Activated T-helper 1 cell treated with anti-CD3 and anti-CD28 coated beads, Interleukin-2, amount 50 U/mL, for 16 hours (primary cell): ENCODE measurements around the gene UGT1A8.
"Not testable (repeated sequence)": the region's sequence is repeated elsewhere in the genome, so short reads cannot be mapped to it uniquely, and the experiment has no call there.

Experiments used
- DNase-seq, 2 donors: peaks; one replicate each; pipeline ENCODE4 v3.0.0-alpha.2; 2020; ENCODE audit warnings: low read depth in 1 of 2, low spot score in 1 of 2

Gene UGT1A8

GRCh38 chr2:233617476-233617875 is at the start of gene UGT1A8:
TSS of gene UGT1A8 (plus strand) at chr2:233617633. CDS start at chr2:233617708, 75 bp downstream.
- not testable (repeated sequence) for DNase-seq

- DNase-seq = no peak
These were observed 46.4 kb upstream of the UGT1A8 start for GRCh38 chr2:233571001-233571400.

- DNase-seq = no peak
These were observed 46.0 kb upstream of the UGT1A8 start for GRCh38 chr2:233571462-233571861.

- DNase-seq = no peak
These were observed 45.0 kb upstream of the UGT1A8 start for GRCh38 chr2:233572468-233572867.

- DNase-seq = not testable (repeated sequence)
These were observed 40.1 kb upstream of the UGT1A8 start for GRCh38 chr2:233577341-233577740.

GRCh38 chr2:233583217-233583965 is 34.0 kb upstream of the UGT1A8 start:
- DNase-seq = not testable (repeated sequence)

- no peak for DNase-seq
These were observed 33.2 kb upstream of the UGT1A8 start for GRCh38 chr2:233584210-233584609.

- no peak for DNase-seq
These were observed 29.0 kb upstream of the UGT1A8 start for GRCh38 chr2:233588400-233588799.

GRCh38 chr2:233592706-233593105 is 24.7 kb upstream of the UGT1A8 start:
- DNase-seq = not testable (repeated sequence)

GRCh38 chr2:233593201-233593600 is 24.2 kb upstream of the UGT1A8 start:
- no peak for DNase-seq

GRCh38 chr2:233597522-233597921 is 19.9 kb upstream of the UGT1A8 start:
- no peak for DNase-seq

- no peak for DNase-seq
These were observed 18.5 kb upstream of the UGT1A8 start for GRCh38 chr2:233598952-233599351.

GRCh38 chr2:233600386-233600785 is 17.0 kb upstream of the UGT1A8 start:
- no peak for DNase-seq

GRCh38 chr2:233602076-233602475 is 15.4 kb upstream of the UGT1A8 start:
- DNase-seq = no peak

- DNase-seq = no peak
These were observed 13.9 kb upstream of the UGT1A8 start for GRCh38 chr2:233603520-233603919.

- no peak for DNase-seq
These were observed 12.6 kb upstream of the UGT1A8 start for GRCh38 chr2:233604826-233605225.

GRCh38 chr2:233605680-233606079 is 11.8 kb upstream of the UGT1A8 start:
- no peak for DNase-seq

GRCh38 chr2:233611284-233611683 is 6.1 kb upstream of the UGT1A8 start:
- DNase-seq = no peak

- no peak for DNase-seq
These were observed 2.8 kb downstream of the UGT1A8 start for GRCh38 chr2:233620204-233620603.

- not testable (repeated sequence) for DNase-seq
These were observed 4.4 kb downstream of the UGT1A8 start for GRCh38 chr2:233621863-233622262.

- no peak for DNase-seq
These were observed 10.0 kb downstream of the UGT1A8 start for GRCh38 chr2:233627331-233628025.

GRCh38 chr2:233636306-233636705 is 18.9 kb downstream of the UGT1A8 start, which contains the start of gene UGT1A10:
TSS of gene UGT1A10 (plus strand) at chr2:233636448. CDS start at chr2:233636523, 75 bp downstream.
- DNase-seq = not testable (repeated sequence)
